Coronary artery (tissue), 2 donors: ENCODE results near the gene MMP3.
"Not testable (repeated sequence)": the region's sequence is repeated elsewhere in the genome, so short reads cannot be mapped to it uniquely, and the experiment has no call there.

Experiments
- DNase-seq: peaks from one replicate; pipeline ENCODE4 v3.0.0-alpha.2; 2017; ENCODE audit warnings: low spot score
- H3K27ac ChIP-seq, 2 donors: fragments of 200-600 bp; sonication (generic); one replicate each; pipeline ENCODE4 v1.5.1; 2016 to 2019
- H3K4me3 ChIP-seq: fragments of 200-600 bp; sonication (generic); 2 replicates; pipeline ENCODE4 v1.5.1; 2016; ENCODE audit warnings: mild to moderate bottlenecking, moderate library complexity
- CTCF ChIP-seq: fragments of 200-600 bp; sonication (generic); IDR thresholded peaks from one replicate; pipeline ENCODE4 v1.5.1; 2019; ENCODE audit warnings: antibody characterized with exemption

Gene MMP3

GRCh38 chr11:102874852-102875251, 31.4 kb upstream of the MMP3 start, which contains the start of gene MMP12:
Gene MMP12 (minus strand): TSS chr11:102874982. CDS start chr11:102874937, 45 bp downstream.
- TF ChIP-seq CTCF: no peak

GRCh38 chr11:102869354-102869964, 26.1 kb upstream of the MMP3 start:
- not testable (repeated sequence) for DNase-seq, H3K4me3 ChIP-seq, H3K27ac ChIP-seq

More at GRCh38 chr11:102874852-102875251, 31.4 kb upstream of the MMP3 start, which contains the start of gene MMP12:
- Histone ChIP-seq H3K4me3 (no peak within 1 kb of the TSS), H3K27ac (no peak within 1 kb of the TSS)
- DNase-seq: no peak

GRCh38 chr11:102868339-102868738, 24.9 kb upstream of the MMP3 start:
- Histone ChIP-seq H3K27ac (no peak overlapping the region), H3K4me3 (no peak overlapping the region)
- no peak for TF ChIP-seq CTCF
- no peak for DNase-seq

GRCh38 chr11:102864724-102865123, 21.3 kb upstream of the MMP3 start:
- TF ChIP-seq CTCF: no peak
- no peak overlapping the region for H3K27ac ChIP-seq
- no peak overlapping the region for H3K4me3 ChIP-seq
- no peak for DNase-seq

- Histone ChIP-seq H3K4me3 (no peak overlapping the region), H3K27ac (no peak overlapping the region)
- no peak for DNase-seq
- no peak for TF ChIP-seq CTCF
Measured at GRCh38 chr11:102853956-102854355, 10.5 kb upstream of the MMP3 start.

- Histone ChIP-seq H3K27ac (no peak overlapping the region), H3K4me3 (no peak overlapping the region)
- no peak for TF ChIP-seq CTCF
- no peak for DNase-seq
Measured at GRCh38 chr11:102853055-102853454, 9.6 kb upstream of the MMP3 start.

- TF ChIP-seq CTCF: no peak
- Histone ChIP-seq H3K27ac (no peak overlapping the region), H3K4me3 (no peak overlapping the region)
- no peak for DNase-seq
Measured at GRCh38 chr11:102850973-102851745, 7.8 kb upstream of the MMP3 start.
